Natural killer cell (primary cell): ENCODE data around the gene NLRP1. TPM values are rescaled to one million over a fixed set of nuclear protein-coding genes. Genes with fewer than 3 reads are reported as not detected.

Experiments used
- ATAC-seq, 3 donors: fragments of 150-1000 bp in 2 of 3; fragments of 200-7000 bp in 1 of 3; cut with Tn5 transposase; 1 replicate in 1 of 3; 2 replicates in 2 of 3; pipeline ENCODE4 v1.10.0; 2021; ENCODE audit warnings: mild to moderate bottlenecking in 2 of 3, moderate library complexity in 2 of 3
- DNase-seq, 2 donors: peaks; one replicate each; pipeline versions ENCODE4 v3.0.0 to v3.0.0-alpha.2; 2013 to 2021; ENCODE audit warnings: mixed read lengths in 1 of 2
- H3K27ac ChIP-seq: one replicate; pipeline ENCODE4 v1.5.1; 2013; ENCODE audit warnings: mild to moderate bottlenecking, low read length
- H3K27me3 ChIP-seq: one replicate; pipeline ENCODE4 v1.6.1; 2013; ENCODE audit warnings: low read length; ENCODE audit not compliant: control insufficient read depth, insufficient read depth
- H3K36me3 ChIP-seq: one replicate; pipeline ENCODE4 v1.6.1; 2013; ENCODE audit warnings: low read length; ENCODE audit not compliant: control insufficient read depth, insufficient read depth
- H3K4me1 ChIP-seq: one replicate; pipeline ENCODE4 v1.6.1; 2013; ENCODE audit warnings: low read length; ENCODE audit not compliant: control insufficient read depth, insufficient read depth
- H3K4me3 ChIP-seq: one replicate; pipeline ENCODE4 v1.5.1; 2013; ENCODE audit warnings: low read length
- H3K9me3 ChIP-seq: one replicate; pipeline ENCODE4 v1.6.1; 2013; ENCODE audit warnings: low read length; ENCODE audit not compliant: control insufficient read depth, insufficient read depth
- H3K27ac Mint-ChIP-seq, 2 donors: one replicate each; pipeline ENCODE4 v1.8.0; 2022; ENCODE audit warnings: mild to moderate bottlenecking in 2 of 2, mixed read lengths in 2 of 2, moderate library complexity in 1 of 2
- H3K27me3 Mint-ChIP-seq, 2 donors: one replicate each; pipeline ENCODE4 v1.8.0; 2022; ENCODE audit warnings: low read depth in 2 of 2, mixed read lengths in 2 of 2
- H3K36me3 Mint-ChIP-seq: one replicate; pipeline ENCODE4 v1.8.0; 2022; ENCODE audit warnings: mixed read lengths
- H3K4me1 Mint-ChIP-seq, 2 donors: one replicate each; pipeline ENCODE4 v1.8.0; 2022; ENCODE audit warnings: mixed read lengths in 2 of 2
- H3K4me3 Mint-ChIP-seq: one replicate; pipeline ENCODE4 v1.8.0; 2022; ENCODE audit warnings: mild to moderate bottlenecking, moderate library complexity, mixed read lengths
- H3K9me3 Mint-ChIP-seq, 2 donors: one replicate each; pipeline ENCODE4 v1.8.0; 2022; ENCODE audit warnings: mixed read lengths in 2 of 2
- CTCF ChIP-seq: fragments of 200-600 bp; IDR thresholded peaks from one replicate; pipeline ENCODE4 v1.8.0; 2022; ENCODE audit warnings: antibody characterized with exemption
- WGBS: methylation state at CpG from one replicate; pipeline ENCODE4 v1.1.7; 2013; ENCODE audit warnings: missing lambda C conversion rate; ENCODE audit not compliant: insufficient coverage; 5-methylcytosine and 5-hydroxymethylcytosine counted together
- intact Hi-C: fragments of 100-400 bp; cut with micrococcal nuclease; formaldehyde crosslinking; loops from one replicate; pipeline ENCODE4 v1.14.2; 2022
- total RNA-seq, 4 donors: library from RNA; stranded (reverse); fragments of 120-200 nt in 1 of 4; gene quantifications; one replicate each; pipeline versions ENCODE4 v1.2.3 to v1.2.4, GENCODE V29; 2013 to 2022

NLRP1 gene
- total RNA-seq, 3 donors from 2014 or later (not counting 1 experiment from before 2014, with no cell fraction given): 206 to 237 (median 209) TPM

- H3K9me3 Mint-ChIP-seq: no peaks in the 10 kb centered on the region
- H3K27me3 Mint-ChIP-seq: peaks cover 23 to 24% of the 10 kb centered on the region in 2 donors
- ATAC-seq (no peak), DNase-seq (no peak)
- H3K27ac ChIP-seq: no peak overlapping the region
- no peaks in the 10 kb centered on the region for H3K9me3 ChIP-seq
- intact Hi-C loops: no loop called here
- TF ChIP-seq CTCF: no peak
- no peaks in the 10 kb centered on the region for H3K36me3 ChIP-seq
- no peaks in the 10 kb centered on the region for H3K36me3 Mint-ChIP-seq
- no peak overlapping the region for H3K27ac Mint-ChIP-seq
- no peaks in the 10 kb centered on the region for H3K4me1 Mint-ChIP-seq
- H3K27me3 ChIP-seq: no peaks in the 10 kb centered on the region
- H3K4me3 ChIP-seq: no peak overlapping the region
- 86% methylated on average over 7 of the region's 7 CpGs for WGBS
- no peak overlapping the region for H3K4me3 Mint-ChIP-seq
- H3K4me1 ChIP-seq: no peaks in the 10 kb centered on the region
Observed at GRCh38 chr17:5629128-5629527, 44.8 kb upstream of the NLRP1 start.

DNA sequence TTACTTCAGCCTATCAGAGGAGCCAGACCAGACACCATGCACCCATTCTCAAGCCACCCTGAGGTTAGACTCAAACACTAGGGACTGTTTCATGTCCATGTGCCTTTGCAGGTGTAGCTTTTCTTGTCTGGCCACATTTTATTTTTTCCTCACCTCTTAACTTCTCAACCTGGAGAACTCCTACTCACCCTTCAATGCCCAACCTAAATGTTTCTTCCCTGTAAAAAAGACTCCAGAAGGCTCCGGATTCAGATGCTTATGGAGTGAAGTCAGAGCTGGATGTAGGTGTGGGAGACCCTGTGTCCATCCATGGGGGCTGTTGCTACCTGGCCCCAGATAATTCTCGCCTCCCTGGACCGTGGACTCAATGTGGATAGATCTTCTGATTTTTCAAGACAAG is 44.0 kb upstream of the NLRP1 start:
- Histone ChIP-seq H3K4me3 (no peak overlapping the region), H3K9me3 (no peaks in the 10 kb centered on the region), H3K4me1 (no peaks in the 10 kb centered on the region), H3K27me3 (no peaks in the 10 kb centered on the region), H3K36me3 (no peaks in the 10 kb centered on the region), H3K27ac (no peak overlapping the region)
- 71% methylated on average over 3 of the region's 3 CpGs for WGBS
- no peaks in the 10 kb centered on the region for H3K36me3 Mint-ChIP-seq
- H3K4me3 Mint-ChIP-seq: no peak overlapping the region
- DNase-seq (no peak), ATAC-seq (no peak)
- intact Hi-C loops: no loop called here
- no peak overlapping the region for H3K27ac Mint-ChIP-seq
- TF ChIP-seq CTCF: no peak
- no peaks in the 10 kb centered on the region for H3K4me1 Mint-ChIP-seq
- peaks cover 23 to 24% of the 10 kb centered on the region in 2 donors for H3K27me3 Mint-ChIP-seq
- no peaks in the 10 kb centered on the region for H3K9me3 Mint-ChIP-seq

GRCh38 chr17:5624211-5624610 is 39.9 kb upstream of the NLRP1 start:
- Mint-ChIP-seq H3K4me3 (no peak overlapping the region), H3K36me3 (no peaks in the 10 kb centered on the region), H3K9me3 (no peaks in the 10 kb centered on the region), H3K27ac (no peak overlapping the region), H3K27me3 (peaks cover 11 to 18% of the 10 kb centered on the region in 2 donors), H3K4me1 (no peaks in the 10 kb centered on the region)
- Histone ChIP-seq H3K9me3 (no peaks in the 10 kb centered on the region), H3K27ac (no peak overlapping the region), H3K27me3 (peaks cover 2% of the 10 kb centered on the region), H3K36me3 (no peaks in the 10 kb centered on the region), H3K4me1 (no peaks in the 10 kb centered on the region), H3K4me3 (no peak overlapping the region)
- intact Hi-C loops: no loop called here
- no CpG with 5 or more reads among the region's 4 CpGs for WGBS
- no peak for ATAC-seq
- no peak for DNase-seq
- TF ChIP-seq CTCF: no peak

GRCh38 chr17:5621729-5622128 is 37.4 kb upstream of the NLRP1 start:
- DNase-seq (no peak), ATAC-seq (no peak)
- Mint-ChIP-seq H3K36me3 (no peaks in the 10 kb centered on the region), H3K27me3 (peaks cover 15 to 21% of the 10 kb centered on the region in 2 donors), H3K9me3 (no peaks in the 10 kb centered on the region), H3K4me1 (no peaks in the 10 kb centered on the region), H3K27ac (no peak overlapping the region), H3K4me3 (no peak overlapping the region)
- Histone ChIP-seq H3K27ac (no peak overlapping the region), H3K4me3 (no peak overlapping the region), H3K27me3 (peaks cover 2% of the 10 kb centered on the region), H3K4me1 (no peaks in the 10 kb centered on the region), H3K9me3 (no peaks in the 10 kb centered on the region), H3K36me3 (no peaks in the 10 kb centered on the region)
- intact Hi-C loops: no loop called here
- WGBS: 90% methylated on average over 1 of the region's 2 CpGs
- TF ChIP-seq CTCF: no peak
